Gastrocnemius medialis (tissue), 4 donors: ENCODE data around the gene MICU2.

Experiments
- CTCF ChIP-seq, 5 experiments: fragments of 450-650 bp in 3 of 5; fragments of 200-600 bp in 2 of 5; sonication (generic) in 2 of 5; IDR thresholded peaks in 4 of 5; conservative IDR thresholded peaks in 1 of 5; 1 replicate in 4 of 5; 2 replicates in 1 of 5; pipeline ENCODE4 v1.5.1; 2016 to 2019; ENCODE audit warnings: antibody characterized with exemption in 5 of 5, mild to moderate bottlenecking in 3 of 5, moderate library complexity in 3 of 5
- POLR2A ChIP-seq, 2 donors: fragments of 450-650 bp; IDR thresholded peaks; one replicate each; pipeline ENCODE4 v1.6.1; 2017; ENCODE audit warnings: antibody characterized with exemption in 2 of 2, mild to moderate bottlenecking in 2 of 2, moderate library complexity in 2 of 2

- TF ChIP-seq CTCF (IDR thresholded peaks at IDR 0.05 in 4 of 5, conservative IDR thresholded peaks at IDR 0.05 in 1 of 5) (no peak), POLR2A (IDR thresholded peaks at IDR 0.05) (no peak)
Measured at GRCh38 chr13:21518617-21519144, 85.3 kb downstream of the MICU2 start.
